ENCODE results near the gene C16orf95.

GRCh38 chr16:87323727-87324410 lies 6.7 kb upstream of the C16orf95 start:
- no peak for TF ChIP-seq CEBPB (IDR thresholded peaks at IDR 0.05)
- TF ChIP-seq, protein P1, sequence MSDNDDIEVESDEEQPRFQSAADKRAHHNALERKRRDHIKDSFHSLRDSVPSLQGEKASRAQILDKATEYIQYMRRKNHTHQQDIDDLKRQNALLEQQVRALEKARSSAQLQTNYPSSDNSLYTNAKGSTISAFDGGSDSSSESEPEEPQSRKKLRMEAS (IDR thresholded peaks at IDR 0.05): no peak
- no peak for TF ChIP-seq YY1 (IDR thresholded peaks at IDR 0.05; ENCODE audit: low read depth)
- TF ChIP-seq TCF12 (IDR thresholded peaks at IDR 0.05; ENCODE audit: low read depth): no peak
- TF ChIP-seq, protein P2, sequence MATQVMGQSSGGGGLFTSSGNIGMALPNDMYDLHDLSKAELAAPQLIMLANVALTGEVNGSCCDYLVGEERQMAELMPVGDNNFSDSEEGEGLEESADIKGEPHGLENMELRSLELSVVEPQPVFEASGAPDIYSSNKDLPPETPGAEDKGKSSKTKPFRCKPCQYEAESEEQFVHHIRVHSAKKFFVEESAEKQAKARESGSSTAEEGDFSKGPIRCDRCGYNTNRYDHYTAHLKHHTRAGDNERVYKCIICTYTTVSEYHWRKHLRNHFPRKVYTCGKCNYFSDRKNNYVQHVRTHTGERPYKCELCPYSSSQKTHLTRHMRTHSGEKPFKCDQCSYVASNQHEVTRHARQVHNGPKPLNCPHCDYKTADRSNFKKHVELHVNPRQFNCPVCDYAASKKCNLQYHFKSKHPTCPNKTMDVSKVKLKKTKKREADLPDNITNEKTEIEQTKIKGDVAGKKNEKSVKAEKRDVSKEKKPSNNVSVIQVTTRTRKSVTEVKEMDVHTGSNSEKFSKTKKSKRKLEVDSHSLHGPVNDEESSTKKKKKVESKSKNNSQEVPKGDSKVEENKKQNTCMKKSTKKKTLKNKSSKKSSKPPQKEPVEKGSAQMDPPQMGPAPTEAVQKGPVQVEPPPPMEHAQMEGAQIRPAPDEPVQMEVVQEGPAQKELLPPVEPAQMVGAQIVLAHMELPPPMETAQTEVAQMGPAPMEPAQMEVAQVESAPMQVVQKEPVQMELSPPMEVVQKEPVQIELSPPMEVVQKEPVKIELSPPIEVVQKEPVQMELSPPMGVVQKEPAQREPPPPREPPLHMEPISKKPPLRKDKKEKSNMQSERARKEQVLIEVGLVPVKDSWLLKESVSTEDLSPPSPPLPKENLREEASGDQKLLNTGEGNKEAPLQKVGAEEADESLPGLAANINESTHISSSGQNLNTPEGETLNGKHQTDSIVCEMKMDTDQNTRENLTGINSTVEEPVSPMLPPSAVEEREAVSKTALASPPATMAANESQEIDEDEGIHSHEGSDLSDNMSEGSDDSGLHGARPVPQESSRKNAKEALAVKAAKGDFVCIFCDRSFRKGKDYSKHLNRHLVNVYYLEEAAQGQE (IDR thresholded peaks at IDR 0.05; ENCODE audit: low read depth): no peak
- no peak for TF ChIP-seq EGR1 (IDR thresholded peaks at IDR 0.05)
- no peak for TF ChIP-seq EP300 (IDR thresholded peaks at IDR 0.05; ENCODE audit: borderline replicate concordance)
- TF ChIP-seq FOXM1 (IDR thresholded peaks at IDR 0.05; ENCODE audit: borderline replicate concordance, low read depth): no peak
- TF ChIP-seq TEAD4 (IDR thresholded peaks at IDR 0.05): no peak

Measured in Ishikawa (cell line).